ES-I3 (cell line): ENCODE results near the gene B4GALT2.

Source experiments
- H3K36me3 ChIP-seq: 2 replicates; pipeline ENCODE4 v1.6.1; 2013; ENCODE audit warnings: mild to moderate bottlenecking, low read length, control low read depth, moderate library complexity; ENCODE audit not compliant: insufficient read depth
- H3K4me1 ChIP-seq: 2 replicates; pipeline ENCODE4 v1.6.1; 2013; ENCODE audit warnings: mild to moderate bottlenecking, control low read depth, low read length; ENCODE audit not compliant: insufficient read depth
- H3K9ac ChIP-seq: 2 replicates; pipeline ENCODE4 v1.6.1; 2013; ENCODE audit warnings: low read depth, mild to moderate bottlenecking, low read length, moderate library complexity
- H3K9me3 ChIP-seq: 2 replicates; pipeline ENCODE4 v1.6.1; 2013; ENCODE audit warnings: mild to moderate bottlenecking, low read length, moderate library complexity; ENCODE audit not compliant: control insufficient read depth, insufficient read depth

The B4GALT2 gene, protein sequence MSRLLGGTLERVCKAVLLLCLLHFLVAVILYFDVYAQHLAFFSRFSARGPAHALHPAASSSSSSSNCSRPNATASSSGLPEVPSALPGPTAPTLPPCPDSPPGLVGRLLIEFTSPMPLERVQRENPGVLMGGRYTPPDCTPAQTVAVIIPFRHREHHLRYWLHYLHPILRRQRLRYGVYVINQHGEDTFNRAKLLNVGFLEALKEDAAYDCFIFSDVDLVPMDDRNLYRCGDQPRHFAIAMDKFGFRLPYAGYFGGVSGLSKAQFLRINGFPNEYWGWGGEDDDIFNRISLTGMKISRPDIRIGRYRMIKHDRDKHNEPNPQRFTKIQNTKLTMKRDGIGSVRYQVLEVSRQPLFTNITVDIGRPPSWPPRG

DNA sequence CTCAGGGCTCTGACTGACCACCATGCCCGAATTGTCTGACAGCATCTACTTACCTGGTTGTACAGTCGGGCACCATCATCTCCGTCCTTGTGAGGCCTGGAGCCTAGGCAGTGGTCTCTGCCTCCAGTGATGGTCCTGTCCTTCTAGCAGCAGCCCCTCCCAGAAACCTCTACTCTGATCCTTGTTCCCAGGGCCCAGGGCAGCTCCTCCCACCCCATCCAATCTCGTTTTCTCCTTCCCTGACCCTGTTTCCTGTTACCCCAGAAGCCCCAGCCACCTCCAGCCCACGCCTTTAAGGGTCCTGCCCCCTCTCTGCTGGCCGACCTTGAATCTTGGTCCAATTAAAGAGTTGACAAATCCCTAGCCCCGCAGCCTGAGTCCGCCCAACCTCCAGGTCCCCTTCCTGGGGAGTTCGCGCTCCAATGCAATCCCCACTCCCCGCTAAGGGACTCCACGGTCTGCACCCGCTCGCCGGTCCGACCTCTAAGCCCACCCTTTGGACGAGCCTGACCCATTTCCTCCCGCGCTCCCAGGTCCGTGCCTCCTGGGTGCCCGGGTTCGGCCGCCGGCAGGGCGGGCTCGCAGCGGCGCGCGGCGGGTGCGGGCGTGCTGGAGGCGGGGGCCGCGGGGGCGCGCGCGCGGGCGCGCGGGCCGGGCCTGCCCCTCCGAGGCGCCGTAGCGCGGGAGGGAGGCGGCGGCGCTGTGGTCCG lies at the start of gene B4GALT2:
B4GALT2 (plus strand) TSS at position 660 of the 710 bp plus-strand sequence. CDS start 1,951 bp downstream, outside the sequence.
- Histone ChIP-seq H3K9ac (peak within 1 kb of the TSS; percentile 84), H3K4me1 (peaks cover 12% of the 10 kb centered on the region), H3K36me3 (peaks cover 13% of the 10 kb centered on the region), H3K9me3 (no peaks in the 10 kb centered on the region)

DNA sequence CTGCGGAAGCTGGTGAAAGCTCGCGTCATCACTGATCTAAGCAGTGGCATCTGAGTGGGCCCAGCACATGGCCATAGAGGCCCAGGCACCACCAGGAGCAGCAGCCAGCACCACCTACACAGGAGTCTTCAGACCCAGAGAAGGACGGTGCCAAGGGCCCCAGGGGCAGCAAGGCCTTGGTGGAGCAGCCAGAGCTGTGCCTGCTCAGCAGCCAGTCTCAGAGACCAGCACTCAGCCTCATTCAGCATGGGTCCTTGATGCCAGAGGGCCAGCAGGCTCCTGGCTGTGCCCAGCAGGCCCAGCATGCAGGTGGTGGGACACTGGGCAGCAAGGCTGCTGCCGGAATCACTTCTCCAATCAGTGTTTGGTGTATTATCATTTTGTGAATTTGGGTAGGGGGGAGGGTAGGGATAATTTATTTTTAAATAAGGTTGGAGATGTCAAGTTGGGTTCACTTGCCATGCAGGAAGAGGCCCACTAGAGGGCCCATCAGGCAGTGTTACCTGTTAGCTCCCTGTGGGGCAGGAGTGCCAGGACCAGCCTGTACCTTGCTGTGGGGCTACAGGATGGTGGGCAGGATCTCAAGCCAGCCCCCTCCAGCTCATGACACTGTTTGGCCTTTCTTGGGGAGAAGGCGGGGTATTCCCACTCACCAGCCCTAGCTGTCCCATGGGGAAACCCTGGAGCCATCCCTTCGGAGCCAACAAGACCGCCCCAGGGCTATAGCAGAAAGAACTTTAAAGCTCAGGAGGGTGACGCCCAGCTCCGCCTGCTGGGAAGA lies 48.7 kb upstream of the B4GALT2 start:
- no peaks in the 10 kb centered on the region for H3K9me3 ChIP-seq
- H3K9ac ChIP-seq = no peak overlapping the region
- peaks cover 25% of the 10 kb centered on the region for H3K4me1 ChIP-seq
- H3K36me3 ChIP-seq = no peaks in the 10 kb centered on the region

DNA sequence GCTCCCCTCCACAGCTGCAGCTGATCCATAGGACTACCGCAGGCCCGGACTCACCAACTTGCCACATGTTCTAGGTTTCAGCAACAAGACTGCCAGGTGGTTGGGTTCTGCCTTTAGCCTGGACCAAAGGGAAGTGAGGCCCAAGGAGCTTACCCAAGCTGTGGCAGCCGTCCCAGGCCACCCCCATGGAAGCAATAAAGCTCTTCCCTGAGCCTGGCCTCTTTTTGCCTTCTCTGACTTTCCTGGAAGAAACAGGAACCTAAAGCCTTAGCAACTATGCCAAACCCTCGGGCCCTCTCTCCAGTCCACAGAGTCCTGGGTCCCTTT lies 48.1 kb upstream of the B4GALT2 start:
- Histone ChIP-seq H3K9me3 (no peaks in the 10 kb centered on the region), H3K36me3 (no peaks in the 10 kb centered on the region), H3K4me1 (peaks cover 27% of the 10 kb centered on the region)

DNA sequence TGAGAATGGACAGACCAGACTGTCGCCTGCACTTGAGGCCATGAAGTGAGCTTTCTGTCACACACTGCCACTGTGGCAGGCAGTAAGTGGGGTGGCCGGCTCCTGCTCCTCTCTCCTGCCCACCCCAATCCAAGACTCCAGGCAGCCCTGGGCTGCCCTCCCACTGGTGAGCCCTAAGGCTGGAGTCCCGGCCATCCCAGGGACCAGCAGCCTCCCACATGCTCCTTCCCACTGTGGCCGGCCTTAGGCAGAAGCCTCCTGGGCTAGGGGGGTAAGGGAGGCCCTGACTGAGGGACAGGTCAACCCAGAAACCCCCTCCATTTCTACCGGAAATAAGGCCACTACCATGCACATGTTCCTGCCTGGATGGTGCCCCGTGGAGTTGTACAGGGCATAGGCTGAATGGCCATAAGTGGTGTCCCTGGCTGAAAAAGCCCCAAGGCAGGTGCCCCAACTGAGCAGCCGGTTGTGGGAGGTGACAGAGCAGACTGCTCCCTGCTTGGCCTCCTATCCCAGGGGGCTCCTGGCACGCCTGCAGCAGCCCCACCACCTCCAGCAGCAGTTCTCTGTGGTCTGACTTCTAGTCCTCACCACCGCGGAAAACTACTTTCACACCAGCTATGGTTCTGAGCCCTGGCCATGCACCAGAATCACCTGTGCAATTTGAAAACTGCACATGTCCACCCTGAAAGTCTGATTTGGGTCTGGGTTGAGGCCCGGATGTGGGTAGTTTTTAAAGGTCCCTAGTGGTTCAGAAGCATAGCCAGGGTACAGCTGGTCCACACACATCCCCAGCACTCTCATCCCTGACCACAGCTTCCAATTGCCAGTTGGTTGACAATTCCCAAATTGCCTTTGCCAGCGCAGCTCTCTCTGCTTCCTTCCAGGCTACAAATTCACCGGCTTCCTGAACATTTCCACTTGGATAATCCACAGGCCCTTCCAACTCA lies 47.0 kb upstream of the B4GALT2 start:
- Histone ChIP-seq H3K9me3 (no peaks in the 10 kb centered on the region), H3K36me3 (no peaks in the 10 kb centered on the region), H3K4me1 (peaks cover 27% of the 10 kb centered on the region), H3K9ac (no peak overlapping the region)

More for the DNA sequence above, 48.1 kb upstream of the B4GALT2 start:
- H3K9ac ChIP-seq = no peak overlapping the region

DNA sequence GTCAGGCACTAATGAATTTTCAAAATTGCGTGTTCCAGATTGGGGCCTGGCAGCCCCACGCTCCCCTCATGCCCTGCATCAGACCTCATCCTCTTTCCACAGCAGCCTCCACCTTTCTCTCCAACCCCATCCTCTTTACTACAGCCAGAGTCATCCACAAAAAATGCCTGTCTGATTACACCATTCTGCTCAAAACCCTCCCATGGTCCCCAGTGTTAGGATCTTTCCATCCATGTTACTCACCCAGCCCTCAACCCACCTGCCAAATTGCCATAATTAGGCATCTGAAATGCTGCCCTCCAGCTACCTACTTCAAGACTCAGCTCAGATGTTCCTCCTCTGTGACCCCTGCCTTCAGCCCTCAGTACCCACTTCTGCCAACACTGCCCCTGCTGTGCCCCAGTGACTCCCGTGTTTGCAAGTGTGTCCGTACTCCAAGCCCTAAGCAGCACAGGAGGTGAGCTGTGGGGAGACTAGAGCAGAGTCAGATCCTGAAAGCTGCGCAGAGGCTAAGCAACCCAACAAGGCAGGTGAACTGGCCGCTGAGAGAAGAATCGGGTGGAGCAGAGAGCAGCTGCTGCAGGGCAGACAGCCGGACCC lies 46.1 kb upstream of the B4GALT2 start:
- peak overlapping the region; percentile 77 for H3K9ac ChIP-seq
- peaks cover 23% of the 10 kb centered on the region for H3K4me1 ChIP-seq
- no peaks in the 10 kb centered on the region for H3K36me3 ChIP-seq
- no peaks in the 10 kb centered on the region for H3K9me3 ChIP-seq

DNA sequence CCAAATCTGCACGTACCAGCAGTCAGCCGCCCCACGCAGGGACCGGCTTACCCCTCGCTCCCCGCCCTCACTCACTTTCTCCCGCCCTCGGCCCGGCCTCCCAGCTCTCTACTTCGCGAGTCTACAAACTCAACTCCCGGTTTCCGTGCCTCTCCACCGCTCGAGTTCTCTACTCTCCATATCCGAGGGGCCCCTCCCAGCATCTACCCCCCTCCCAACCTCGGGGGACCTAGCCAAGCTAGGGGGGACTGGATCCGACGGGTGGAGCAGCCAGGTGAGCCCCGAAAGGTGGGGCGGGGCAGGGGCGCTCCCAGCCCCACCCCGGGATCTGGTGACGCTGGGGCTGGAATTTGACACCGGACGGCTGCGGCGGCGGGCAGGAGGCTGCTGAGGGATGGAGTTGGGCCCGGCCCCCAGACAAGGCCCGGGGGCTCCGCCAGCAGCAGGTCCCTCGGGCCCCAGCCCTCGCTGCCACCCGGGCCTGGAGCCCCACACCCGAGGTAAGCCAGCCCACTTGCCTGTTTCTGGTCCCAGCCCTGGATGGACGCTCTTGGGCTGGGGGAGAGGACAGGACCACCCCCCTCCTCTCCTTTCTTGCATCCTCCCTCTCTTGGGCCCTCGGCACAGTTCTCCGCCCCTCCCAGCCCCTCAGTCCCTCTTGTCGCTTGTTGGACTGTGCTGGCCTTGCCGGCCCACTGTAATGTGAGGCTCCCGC lies 45.5 kb upstream of the B4GALT2 start, which contains the start of gene ARTN:
ARTN (plus strand) TSS at position 416 of the 715 bp plus-strand sequence. CDS start 1,856 bp downstream, outside the sequence.
- H3K36me3 ChIP-seq = no peaks in the 10 kb centered on the region
- H3K9me3 ChIP-seq = no peaks in the 10 kb centered on the region
- peak within 1 kb of the TSS; percentile 77 for H3K9ac ChIP-seq
- peaks cover 23% of the 10 kb centered on the region for H3K4me1 ChIP-seq

DNA sequence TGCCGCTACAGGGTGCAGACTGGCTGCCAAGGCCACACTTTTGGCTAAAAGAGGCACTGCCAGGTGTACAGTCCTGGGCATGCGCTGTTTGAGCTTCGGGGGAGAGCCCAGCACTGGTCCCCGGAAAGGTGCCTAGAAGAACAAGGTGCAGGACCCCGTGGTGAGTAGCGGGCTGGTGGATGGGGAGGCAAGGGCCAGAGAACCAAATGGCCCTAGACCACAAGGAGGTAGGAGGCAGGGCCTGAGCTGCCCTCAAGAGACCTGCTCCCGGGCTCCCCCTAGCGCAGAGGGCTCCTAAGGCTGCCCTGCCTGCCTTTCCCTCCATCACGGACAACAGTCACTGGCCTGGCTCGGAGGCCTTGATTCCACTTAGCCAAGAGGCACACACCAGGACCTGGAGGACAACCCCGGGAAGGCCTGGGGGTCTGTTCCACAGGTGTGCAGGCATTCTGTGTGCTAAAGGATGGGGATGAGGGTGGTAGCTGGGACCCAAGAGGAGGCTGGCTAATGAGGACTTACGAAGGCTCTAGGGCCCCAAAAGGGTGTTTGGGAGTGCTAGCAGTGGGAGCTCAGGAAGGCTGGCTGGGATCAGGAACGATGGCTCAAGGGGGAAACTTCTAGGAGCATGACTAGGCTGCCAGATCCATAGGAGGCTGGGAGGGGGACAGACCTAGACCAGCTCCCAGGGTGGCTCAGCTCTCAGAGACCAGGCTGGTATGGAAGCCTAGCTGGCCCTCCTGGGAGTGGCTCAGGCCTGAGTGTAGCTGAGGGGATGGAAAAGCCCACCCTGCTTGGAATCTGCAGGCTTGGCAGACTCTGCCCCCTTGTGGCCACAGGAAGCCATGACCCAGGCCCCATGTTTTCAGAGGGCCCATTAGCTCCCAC lies 44.7 kb upstream of the B4GALT2 start:
- Histone ChIP-seq H3K9ac (peak overlapping the region; percentile 77; the same call in 1 of the 2 replicates), H3K9me3 (no peaks in the 10 kb centered on the region), H3K36me3 (no peaks in the 10 kb centered on the region), H3K4me1 (peaks cover 23% of the 10 kb centered on the region)

DNA sequence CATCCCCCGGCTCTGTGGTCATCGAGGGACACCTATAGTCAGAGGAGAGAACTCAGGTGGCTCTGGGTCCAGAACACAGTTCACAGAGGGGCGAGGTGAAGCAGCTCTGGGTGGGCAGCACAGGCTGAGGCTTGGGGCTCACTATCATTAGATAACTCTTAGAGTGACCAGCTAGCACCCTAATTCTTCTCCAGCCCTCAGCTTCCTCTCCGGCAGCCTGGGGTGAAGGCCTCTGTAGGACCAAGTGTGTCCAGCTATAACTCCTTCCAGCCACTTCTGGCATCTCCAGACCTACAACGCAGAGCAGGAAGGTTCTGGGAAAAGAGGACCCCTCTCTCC lies 44.1 kb upstream of the B4GALT2 start:
- Histone ChIP-seq H3K9me3 (no peaks in the 10 kb centered on the region), H3K36me3 (no peaks in the 10 kb centered on the region)

DNA sequence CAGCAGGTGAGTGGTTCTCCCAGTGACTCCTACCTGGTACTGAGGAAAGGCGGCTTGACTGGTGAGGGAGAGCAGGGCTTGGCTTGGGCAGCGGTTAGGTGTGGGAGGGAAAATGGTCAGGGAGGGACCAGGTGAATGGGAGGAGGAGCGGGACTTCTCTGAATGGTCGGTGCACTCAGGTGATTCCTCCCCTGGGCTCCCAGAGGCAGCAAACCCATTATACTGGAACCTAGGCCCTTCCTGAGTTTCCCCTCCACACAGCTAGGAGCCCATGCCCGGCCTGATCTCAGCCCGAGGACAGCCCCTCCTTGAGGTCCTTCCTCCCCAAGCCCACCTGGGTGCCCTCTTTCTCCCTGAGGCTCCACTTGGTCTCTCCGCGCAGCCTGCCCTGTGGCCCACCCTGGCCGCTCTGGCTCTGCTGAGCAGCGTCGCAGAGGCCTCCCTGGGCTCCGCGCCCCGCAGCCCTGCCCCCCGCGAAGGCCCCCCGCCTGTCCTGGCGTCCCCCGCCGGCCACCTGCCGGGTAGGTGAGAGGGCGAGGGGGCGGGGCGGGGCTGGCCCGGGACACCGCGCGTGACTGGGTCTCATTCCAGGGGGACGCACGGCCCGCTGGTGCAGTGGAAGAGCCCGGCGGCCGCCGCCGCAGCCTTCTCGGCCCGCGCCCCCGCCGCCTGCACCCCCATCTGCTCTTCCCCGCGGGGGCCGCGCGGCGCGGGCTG lies 43.1 kb upstream of the B4GALT2 start:
- Histone ChIP-seq H3K9me3 (no peaks in the 10 kb centered on the region), H3K4me1 (peaks cover 12% of the 10 kb centered on the region), H3K9ac (peak overlapping the region; percentile 24; the same call in 1 of the 2 replicates), H3K36me3 (no peaks in the 10 kb centered on the region)

More for the DNA sequence above, 44.1 kb upstream of the B4GALT2 start:
- Histone ChIP-seq H3K9ac (no peak overlapping the region), H3K4me1 (peaks cover 19% of the 10 kb centered on the region)

DNA sequence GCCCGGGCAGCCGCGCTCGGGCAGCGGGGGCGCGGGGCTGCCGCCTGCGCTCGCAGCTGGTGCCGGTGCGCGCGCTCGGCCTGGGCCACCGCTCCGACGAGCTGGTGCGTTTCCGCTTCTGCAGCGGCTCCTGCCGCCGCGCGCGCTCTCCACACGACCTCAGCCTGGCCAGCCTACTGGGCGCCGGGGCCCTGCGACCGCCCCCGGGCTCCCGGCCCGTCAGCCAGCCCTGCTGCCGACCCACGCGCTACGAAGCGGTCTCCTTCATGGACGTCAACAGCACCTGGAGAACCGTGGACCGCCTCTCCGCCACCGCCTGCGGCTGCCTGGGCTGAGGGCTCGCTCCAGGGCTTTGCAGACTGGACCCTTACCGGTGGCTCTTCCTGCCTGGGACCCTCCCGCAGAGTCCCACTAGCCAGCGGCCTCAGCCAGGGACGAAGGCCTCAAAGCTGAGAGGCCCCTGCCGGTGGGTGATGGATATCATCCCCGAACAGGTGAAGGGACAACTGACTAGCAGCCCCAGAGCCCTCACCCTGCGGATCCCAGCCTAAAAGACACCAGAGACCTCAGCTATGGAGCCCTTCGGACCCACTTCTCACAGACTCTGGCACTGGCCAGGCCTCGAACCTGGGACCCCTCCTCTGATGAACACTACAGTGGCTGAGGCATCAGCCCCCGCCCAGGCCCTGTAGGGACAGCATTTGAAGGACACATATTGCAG lies 42.4 kb upstream of the B4GALT2 start:
- H3K4me1 ChIP-seq = peaks cover 11% of the 10 kb centered on the region
- H3K9ac ChIP-seq = peak overlapping the region; percentile 51; the same call in 1 of the 2 replicates
- H3K36me3 ChIP-seq = no peaks in the 10 kb centered on the region
- H3K9me3 ChIP-seq = no peaks in the 10 kb centered on the region

DNA sequence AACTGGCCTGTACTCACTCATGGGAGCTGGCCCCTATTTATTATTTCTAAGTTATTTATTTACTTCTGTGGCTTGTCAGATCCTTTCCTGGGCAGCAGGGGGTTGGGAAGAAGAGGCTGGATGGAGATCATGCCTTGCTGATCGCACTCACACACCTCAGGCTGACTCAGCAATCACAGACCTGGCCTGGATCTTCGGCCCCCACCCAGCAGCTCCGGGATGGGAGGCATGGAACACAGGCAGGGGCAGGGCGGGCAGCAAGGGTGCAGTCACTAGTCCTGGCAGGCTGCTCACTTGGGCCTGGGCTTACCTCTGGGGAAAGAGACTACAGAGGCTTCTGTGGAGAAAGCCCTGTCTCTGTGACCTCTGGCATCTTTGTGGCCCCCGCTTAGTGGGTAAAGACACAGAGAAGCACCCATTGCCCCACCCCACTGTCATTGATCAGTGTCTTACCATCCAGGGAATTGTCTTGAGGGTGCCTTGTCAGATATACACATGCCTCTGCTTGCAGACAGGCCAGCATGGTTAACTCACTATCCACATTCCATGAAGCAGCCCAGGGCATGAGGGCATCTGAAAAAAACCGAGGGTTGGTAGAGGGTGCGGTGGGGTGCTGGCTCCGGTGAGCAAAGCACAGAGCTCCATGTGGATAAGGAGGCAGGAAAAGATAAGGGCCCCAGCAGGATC lies 41.7 kb upstream of the B4GALT2 start:
- Histone ChIP-seq H3K4me1 (peaks cover 11% of the 10 kb centered on the region), H3K9me3 (no peaks in the 10 kb centered on the region), H3K36me3 (no peaks in the 10 kb centered on the region), H3K9ac (no peak overlapping the region)
